Activated CD8-positive, alpha-beta T cell treated with anti-CD3 and anti-CD28 coated beads for 36 hours (primary cell): ENCODE data around the gene MRPL43. TPM values are rescaled to one million over a fixed set of nuclear protein-coding genes. Genes with fewer than 3 reads are reported as not detected.

ENCODE experiments used
- ATAC-seq: fragments of 200-7000 bp; cut with Tn5 transposase; one replicate; pipeline ENCODE4 v1.10.0; 2021; ENCODE audit warnings: mild to moderate bottlenecking, moderate library complexity
- CTCF ChIA-PET: fragments of 350-600 bp; sonication (Branson Sonifier 250); formaldehyde crosslinking; loops from one replicate; lab custom pipeline; 2021; ENCODE audit warnings: antibody characterized with exemption; lab: Charles Lee
- POLR2A ChIA-PET: fragments of 350-600 bp; sonication (Branson Sonifier 250); formaldehyde crosslinking; loops from one replicate; lab custom pipeline; 2021; ENCODE audit warnings: antibody characterized with exemption; lab: Charles Lee
- DNase-seq: peaks from one replicate; pipeline ENCODE4 v3.0.0-alpha.2; 2020
- H3K27ac Mint-ChIP-seq: one replicate; pipeline ENCODE4 v1.8.0; 2021; ENCODE audit warnings: mild to moderate bottlenecking, mixed read lengths
- H3K27me3 Mint-ChIP-seq: one replicate; pipeline ENCODE4 v1.8.0; 2021; ENCODE audit warnings: mixed read lengths
- H3K36me3 Mint-ChIP-seq: one replicate; pipeline ENCODE4 v1.8.0; 2021; ENCODE audit warnings: low read depth, mixed read lengths
- H3K4me1 Mint-ChIP-seq: one replicate; pipeline ENCODE4 v1.8.0; 2021; ENCODE audit warnings: low read depth, mixed read lengths
- H3K4me3 Mint-ChIP-seq: one replicate; pipeline ENCODE4 v1.8.0; 2021; ENCODE audit warnings: mild to moderate bottlenecking, moderate library complexity, mixed read lengths
- H3K9me3 Mint-ChIP-seq: one replicate; pipeline ENCODE4 v1.8.0; 2021; ENCODE audit warnings: mixed read lengths
- intact Hi-C: fragments of 100-400 bp; cut with micrococcal nuclease; formaldehyde crosslinking; loops from one replicate; pipeline ENCODE4 v1.10.0; 2022
- total RNA-seq, 2 experiments: library from RNA; stranded (reverse); gene quantifications; one replicate each; pipeline ENCODE4 v1.2.3, GENCODE V29; 2021
- TF ChIP-seq, protein P1 (sequence below): fragments of 200-600 bp; IDR thresholded peaks from one replicate; pipeline ENCODE4 v1.8.0; 2022; ENCODE audit warnings: antibody characterized with exemption, mild to moderate bottlenecking

Gene MRPL43
- total RNA-seq, 2 experiments from 2014 or later: 46.0 to 50.9 TPM

DNA sequence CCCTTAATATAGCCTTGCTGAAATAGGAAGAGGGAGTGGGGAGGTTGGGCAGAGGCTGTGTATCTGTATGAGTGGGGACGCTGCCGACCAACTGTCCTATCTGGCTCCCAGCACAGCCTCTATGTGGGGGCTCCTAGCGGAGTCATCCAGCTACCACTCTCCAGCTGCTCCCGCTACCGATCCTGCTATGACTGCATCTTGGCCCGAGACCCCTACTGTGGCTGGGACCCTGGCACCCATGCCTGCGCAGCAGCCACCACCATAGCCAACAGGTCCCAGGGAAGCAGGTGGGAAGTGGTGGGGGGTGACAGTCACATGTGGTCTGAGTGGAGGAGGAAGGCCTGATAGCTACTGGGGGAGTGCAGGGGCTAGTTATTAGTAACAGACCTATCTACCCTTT, 6.6 kb downstream of the MRPL43 start:
- Mint-ChIP-seq H3K36me3 (peaks cover 2% of the 10 kb centered on the region), H3K9me3 (no peaks in the 10 kb centered on the region), H3K27ac (no peak overlapping the region), H3K4me3 (no peak overlapping the region), H3K27me3 (no peaks in the 10 kb centered on the region), H3K4me1 (peaks cover 3% of the 10 kb centered on the region)
- TF ChIP-seq, protein P1, sequence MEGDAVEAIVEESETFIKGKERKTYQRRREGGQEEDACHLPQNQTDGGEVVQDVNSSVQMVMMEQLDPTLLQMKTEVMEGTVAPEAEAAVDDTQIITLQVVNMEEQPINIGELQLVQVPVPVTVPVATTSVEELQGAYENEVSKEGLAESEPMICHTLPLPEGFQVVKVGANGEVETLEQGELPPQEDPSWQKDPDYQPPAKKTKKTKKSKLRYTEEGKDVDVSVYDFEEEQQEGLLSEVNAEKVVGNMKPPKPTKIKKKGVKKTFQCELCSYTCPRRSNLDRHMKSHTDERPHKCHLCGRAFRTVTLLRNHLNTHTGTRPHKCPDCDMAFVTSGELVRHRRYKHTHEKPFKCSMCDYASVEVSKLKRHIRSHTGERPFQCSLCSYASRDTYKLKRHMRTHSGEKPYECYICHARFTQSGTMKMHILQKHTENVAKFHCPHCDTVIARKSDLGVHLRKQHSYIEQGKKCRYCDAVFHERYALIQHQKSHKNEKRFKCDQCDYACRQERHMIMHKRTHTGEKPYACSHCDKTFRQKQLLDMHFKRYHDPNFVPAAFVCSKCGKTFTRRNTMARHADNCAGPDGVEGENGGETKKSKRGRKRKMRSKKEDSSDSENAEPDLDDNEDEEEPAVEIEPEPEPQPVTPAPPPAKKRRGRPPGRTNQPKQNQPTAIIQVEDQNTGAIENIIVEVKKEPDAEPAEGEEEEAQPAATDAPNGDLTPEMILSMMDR: no peak
- no peak for DNase-seq
- intact Hi-C loops: no loop called here
- ATAC-seq: no peak
- POLR2A ChIA-PET: interaction anchor here (0.9 kb wide), 1 partner anchor 10 kb away, joined by 3 read pairs; no protein-coding TSS in a partner anchor
- CTCF ChIA-PET: interaction anchor here (1.0 kb wide), 2 partner anchors 34 to 69 kb away, joined by 3 to 4 read pairs; no protein-coding TSS in a partner anchor

DNA sequence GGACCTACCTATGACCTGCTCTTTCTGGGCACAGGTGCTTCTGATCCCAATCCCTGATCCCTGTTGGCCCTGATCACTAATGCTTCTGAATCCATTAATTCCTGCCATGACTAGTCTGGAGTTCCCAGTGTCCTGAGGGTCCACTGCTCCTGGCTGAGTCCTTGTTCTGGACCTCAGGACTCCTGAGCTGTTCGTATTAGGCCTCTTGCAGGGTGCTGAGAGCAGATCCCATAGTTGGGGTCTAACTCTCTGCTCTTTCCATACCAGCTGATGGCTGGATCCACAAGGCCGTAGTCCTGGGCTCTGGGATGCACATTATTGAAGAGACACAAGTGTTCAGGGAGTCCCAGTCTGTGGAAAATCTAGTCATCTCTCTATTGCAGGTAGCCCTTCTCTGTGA, 7.0 kb downstream of the MRPL43 start:
- TF ChIP-seq, protein P1: no peak
- no peak overlapping the region for H3K4me3 Mint-ChIP-seq
- ATAC-seq: no peak
- intact Hi-C loops: no loop called here
- H3K4me1 Mint-ChIP-seq: no peaks in the 10 kb centered on the region
- H3K9me3 Mint-ChIP-seq: no peaks in the 10 kb centered on the region
- no peak overlapping the region for H3K27ac Mint-ChIP-seq
- no peak for DNase-seq
- POLR2A ChIA-PET: no interaction called here
- CTCF ChIA-PET: interaction anchor here (1.0 kb wide), 1 partner anchor 34 kb away, joined by 4 read pairs; no protein-coding TSS in a partner anchor
- no peaks in the 10 kb centered on the region for H3K27me3 Mint-ChIP-seq
- peaks cover 2% of the 10 kb centered on the region for H3K36me3 Mint-ChIP-seq

DNA sequence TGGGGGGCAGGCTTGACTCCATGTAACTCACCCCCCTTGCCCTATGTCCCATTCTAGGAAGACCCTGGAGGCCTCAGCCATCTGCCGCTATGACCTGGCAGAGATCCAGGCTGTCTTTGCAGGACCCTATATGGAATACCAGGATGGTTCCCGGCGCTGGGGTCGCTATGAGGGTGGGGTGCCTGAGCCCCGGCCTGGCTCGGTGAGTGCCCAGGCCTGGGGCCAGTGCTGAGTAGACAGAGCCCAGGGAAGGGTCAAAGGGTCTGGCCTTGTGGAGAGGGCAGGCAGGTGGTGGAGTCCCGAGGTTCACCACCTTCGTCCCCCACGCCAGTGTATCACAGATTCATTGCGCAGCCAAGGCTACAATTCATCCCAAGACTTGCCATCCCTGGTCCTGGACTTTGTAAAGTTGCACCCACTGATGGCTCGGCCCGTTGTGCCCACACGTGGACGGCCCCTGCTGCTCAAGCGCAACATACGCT, 7.5 kb downstream of the MRPL43 start:
- POLR2A ChIA-PET: no interaction called here
- no peaks in the 10 kb centered on the region for H3K4me1 Mint-ChIP-seq
- H3K9me3 Mint-ChIP-seq: no peaks in the 10 kb centered on the region
- no peak for ATAC-seq
- DNase-seq: no peak
- H3K36me3 Mint-ChIP-seq: peaks cover 2% of the 10 kb centered on the region
- H3K27me3 Mint-ChIP-seq: no peaks in the 10 kb centered on the region
- no peak overlapping the region for H3K27ac Mint-ChIP-seq
- intact Hi-C loops: no loop called here
- TF ChIP-seq, protein P1: no peak
- CTCF ChIA-PET: no interaction called here
- H3K4me3 Mint-ChIP-seq: no peak overlapping the region

DNA sequence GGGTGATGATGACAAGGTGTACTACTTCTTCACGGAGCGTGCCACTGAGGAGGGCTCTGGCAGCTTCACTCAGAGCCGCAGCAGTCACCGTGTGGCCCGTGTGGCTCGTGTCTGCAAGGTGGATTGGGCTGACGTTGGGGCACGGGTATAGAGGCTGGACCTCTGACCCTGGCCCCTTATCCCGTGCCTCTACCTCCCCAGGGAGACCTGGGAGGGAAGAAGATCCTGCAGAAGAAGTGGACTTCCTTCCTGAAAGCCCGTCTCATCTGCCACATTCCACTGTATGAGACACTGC, 8.4 kb downstream of the MRPL43 start:
- CTCF ChIA-PET: no interaction called here
- intact Hi-C loops: no loop called here
- POLR2A ChIA-PET: no interaction called here
- H3K27ac Mint-ChIP-seq: no peak overlapping the region
- H3K4me3 Mint-ChIP-seq: no peak overlapping the region
- no peaks in the 10 kb centered on the region for H3K9me3 Mint-ChIP-seq
- DNase-seq (no peak), ATAC-seq (no peak)
- H3K27me3 Mint-ChIP-seq: no peaks in the 10 kb centered on the region
- TF ChIP-seq, protein P1: no peak
- H3K36me3 Mint-ChIP-seq: peaks cover 2% of the 10 kb centered on the region
- H3K4me1 Mint-ChIP-seq: no peaks in the 10 kb centered on the region

DNA sequence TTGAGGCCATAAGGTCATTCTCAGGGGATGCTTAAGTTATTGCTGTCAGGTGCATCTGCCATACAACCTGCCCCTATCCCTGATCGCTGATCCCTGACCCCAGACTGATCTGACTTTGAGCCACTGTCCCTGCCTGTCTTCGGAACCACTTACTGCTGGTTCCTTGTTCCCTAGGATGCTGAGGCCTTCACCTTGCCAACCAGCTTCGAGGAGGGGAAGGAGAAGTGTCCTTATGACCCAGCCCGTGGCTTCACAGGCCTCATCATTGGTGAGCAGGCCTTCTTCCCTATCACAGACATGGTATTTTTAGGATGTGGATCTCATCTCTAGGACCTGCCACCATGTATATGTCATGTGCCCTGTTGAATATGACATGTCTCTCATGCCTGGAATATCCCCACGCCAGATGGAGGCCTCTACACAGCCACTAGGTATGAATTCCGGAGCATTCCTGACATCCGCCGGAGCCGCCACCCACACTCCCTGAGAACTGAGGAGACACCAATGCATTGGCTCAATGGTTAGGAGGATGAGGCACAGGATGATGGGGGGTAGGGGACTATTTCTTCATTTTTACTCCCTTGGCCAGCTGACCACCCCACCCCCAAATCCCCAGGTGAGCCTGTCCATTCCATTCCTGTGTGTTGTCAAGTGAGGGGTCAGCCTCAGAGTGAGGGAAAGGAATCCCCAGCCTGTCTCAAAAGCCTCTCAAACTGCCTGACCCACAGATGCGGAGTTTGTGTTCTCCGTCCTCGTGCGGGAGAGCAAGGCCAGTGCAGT, 9.0 kb downstream of the MRPL43 start:
- intact Hi-C loops: no loop called here
- POLR2A ChIA-PET: no interaction called here
- H3K9me3 Mint-ChIP-seq: no peaks in the 10 kb centered on the region
- no peaks in the 10 kb centered on the region for H3K27me3 Mint-ChIP-seq
- H3K4me3 Mint-ChIP-seq: no peak overlapping the region
- DNase-seq (no peak), ATAC-seq (no peak)
- no peaks in the 10 kb centered on the region for H3K4me1 Mint-ChIP-seq
- no peak overlapping the region for H3K27ac Mint-ChIP-seq
- TF ChIP-seq, protein P1: no peak
- CTCF ChIA-PET: no interaction called here
- H3K36me3 Mint-ChIP-seq: peaks cover 2% of the 10 kb centered on the region
